MM.1S (cell line): ENCODE results near the gene MKNK2.

Source experiments
- DNase-seq: peaks from one replicate; pipeline ENCODE4 v3.0.0-alpha.2; 2015
- H2AFZ ChIP-seq: fragments of 300-600 bp; sonication (generic); 2 replicates; pipeline ENCODE4 v1.6.0; 2016; ENCODE audit warnings: antibody characterized with exemption, low read length
- H3F3A ChIP-seq: fragments of 300-600 bp; sonication (generic); 2 replicates; pipeline ENCODE4 v1.6.1; 2016; ENCODE audit warnings: mild to moderate bottlenecking, antibody characterized with exemption, low read length, moderate library complexity, mixed read lengths; ENCODE audit not compliant: insufficient read depth
- H3K27ac ChIP-seq: fragments of 300-600 bp; sonication (generic); 2 replicates; pipeline ENCODE4 v1.5.1; 2016; ENCODE audit warnings: mild to moderate bottlenecking, low read length
- H3K27me3 ChIP-seq: fragments of 300-600 bp; sonication (generic); replicated peaks from 2 replicates; pipeline ENCODE4 v1.6.0; 2016; ENCODE audit warnings: low read length; ENCODE audit not compliant: insufficient read depth
- H3K36me3 ChIP-seq: fragments of 300-600 bp; sonication (generic); replicated peaks from 2 replicates; pipeline ENCODE4 v1.6.1; 2016; ENCODE audit warnings: mild to moderate bottlenecking, low read length, mixed read lengths; ENCODE audit not compliant: insufficient read depth
- H3K4me1 ChIP-seq: fragments of 300-600 bp; sonication (generic); 2 replicates; pipeline ENCODE4 v1.6.1; 2016; ENCODE audit warnings: low read length, mixed read lengths
- H3K4me2 ChIP-seq: fragments of 300-600 bp; sonication (generic); 2 replicates; pipeline ENCODE4 v1.6.0; 2016; ENCODE audit warnings: low read depth, low read length
- H3K4me3 ChIP-seq: fragments of 300-600 bp; sonication (generic); 2 replicates; pipeline ENCODE4 v1.5.1; 2016; ENCODE audit warnings: low read length, mixed read lengths
- H3K79me2 ChIP-seq: fragments of 300-600 bp; sonication (generic); 2 replicates; pipeline ENCODE4 v1.6.1; 2016; ENCODE audit warnings: mixed run types, low read length, mixed read lengths
- H3K9ac ChIP-seq: fragments of 300-600 bp; sonication (generic); 2 replicates; pipeline ENCODE4 v1.6.1; 2016; ENCODE audit warnings: low read length, mixed read lengths
- H3K9me2 ChIP-seq: fragments of 300-600 bp; sonication (generic); replicated peaks from 2 replicates; pipeline ENCODE4 v1.6.1; 2016; ENCODE audit warnings: mild to moderate bottlenecking, low read length, mixed read lengths; ENCODE audit not compliant: insufficient read depth
- H3K9me3 ChIP-seq: fragments of 300-600 bp; sonication (generic); replicated peaks from 2 replicates; pipeline ENCODE4 v1.6.1; 2016; ENCODE audit warnings: mild to moderate bottlenecking, low read length, mixed read lengths; ENCODE audit not compliant: insufficient read depth
- H4K20me1 ChIP-seq: fragments of 300-600 bp; sonication (generic); 2 replicates; pipeline ENCODE4 v1.6.1; 2016; ENCODE audit warnings: mild to moderate bottlenecking, low read length, moderate library complexity, mixed read lengths; ENCODE audit not compliant: insufficient read depth
- EZH2 ChIP-seq: fragments of 300-600 bp; sonication (generic); optimal IDR thresholded peaks from 2 replicates; pipeline ENCODE3; 2017; ENCODE audit warnings: low read depth, mild to moderate bottlenecking, antibody characterized with exemption, low read length, mixed read lengths
- EZH2phosphoT487 ChIP-seq: fragments of 300-600 bp; sonication (generic); IDR thresholded peaks from 2 replicates; pipeline ENCODE4 v1.6.1; 2018; ENCODE audit warnings: antibody characterized with exemption, low read length
- TF ChIP-seq, protein P1 (sequence below): fragments of 300-600 bp; sonication (generic); IDR thresholded peaks from 2 replicates; pipeline ENCODE4 v1.5.1; 2016; ENCODE audit warnings: antibody characterized with exemption, low read length, mixed read lengths

Gene MKNK2

DNA sequence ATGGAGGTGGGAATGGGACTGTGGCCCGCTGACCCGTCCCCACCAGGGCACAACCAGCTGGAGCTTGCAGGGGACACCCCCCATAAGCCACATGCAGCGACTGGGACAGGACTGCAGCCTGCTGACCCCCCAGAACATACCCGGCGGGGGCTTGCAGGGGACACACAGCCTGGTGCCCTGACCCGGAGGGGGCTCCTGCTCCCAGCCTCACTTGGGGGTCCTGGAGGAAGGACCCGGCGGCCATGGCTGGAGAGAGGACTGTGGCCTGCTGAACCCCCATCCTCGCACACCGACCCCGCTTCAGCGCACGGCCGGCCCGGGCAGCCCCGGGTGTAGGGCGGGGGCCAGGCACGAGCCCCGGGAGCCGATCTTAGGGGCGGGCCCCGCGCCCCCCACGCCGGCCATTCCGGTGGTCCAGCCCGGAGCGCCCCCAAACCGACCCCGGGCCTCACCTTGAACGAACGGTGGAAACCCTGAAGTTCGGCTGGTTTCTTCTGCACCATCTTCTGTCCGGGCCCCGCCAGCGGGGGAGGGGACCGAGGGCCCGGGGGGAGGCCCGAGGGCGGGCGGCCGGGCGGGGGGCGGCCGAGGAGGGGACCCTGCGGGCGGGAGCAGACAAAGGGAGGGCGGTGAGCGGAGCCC is 574 bp downstream of the MKNK2 start:
- no peak overlapping the region for H2AFZ ChIP-seq
- H3K9ac ChIP-seq = peak overlapping the region; percentile 69
- peak overlapping the region; percentile 89 for H3K4me3 ChIP-seq
- peak overlapping the region; percentile 51; the same call in 1 of the 2 replicates for H3K27ac ChIP-seq
- 0 out of 2 replicates have a peak, but pooled peaks cover 5% of the 10 kb centered on the region for H3F3A ChIP-seq
- no peaks in the 10 kb centered on the region for H3K9me3 ChIP-seq
- peaks cover 52% of the 10 kb centered on the region for H3K79me2 ChIP-seq
- H3K36me3 ChIP-seq = no peaks in the 10 kb centered on the region
- no peak for DNase-seq
- H3K4me2 ChIP-seq = peak overlapping the region; percentile 88
- H3K4me1 ChIP-seq = peaks cover 19% of the 10 kb centered on the region
- H3K27me3 ChIP-seq = no peaks in the 10 kb centered on the region
- TF ChIP-seq, protein P1, sequence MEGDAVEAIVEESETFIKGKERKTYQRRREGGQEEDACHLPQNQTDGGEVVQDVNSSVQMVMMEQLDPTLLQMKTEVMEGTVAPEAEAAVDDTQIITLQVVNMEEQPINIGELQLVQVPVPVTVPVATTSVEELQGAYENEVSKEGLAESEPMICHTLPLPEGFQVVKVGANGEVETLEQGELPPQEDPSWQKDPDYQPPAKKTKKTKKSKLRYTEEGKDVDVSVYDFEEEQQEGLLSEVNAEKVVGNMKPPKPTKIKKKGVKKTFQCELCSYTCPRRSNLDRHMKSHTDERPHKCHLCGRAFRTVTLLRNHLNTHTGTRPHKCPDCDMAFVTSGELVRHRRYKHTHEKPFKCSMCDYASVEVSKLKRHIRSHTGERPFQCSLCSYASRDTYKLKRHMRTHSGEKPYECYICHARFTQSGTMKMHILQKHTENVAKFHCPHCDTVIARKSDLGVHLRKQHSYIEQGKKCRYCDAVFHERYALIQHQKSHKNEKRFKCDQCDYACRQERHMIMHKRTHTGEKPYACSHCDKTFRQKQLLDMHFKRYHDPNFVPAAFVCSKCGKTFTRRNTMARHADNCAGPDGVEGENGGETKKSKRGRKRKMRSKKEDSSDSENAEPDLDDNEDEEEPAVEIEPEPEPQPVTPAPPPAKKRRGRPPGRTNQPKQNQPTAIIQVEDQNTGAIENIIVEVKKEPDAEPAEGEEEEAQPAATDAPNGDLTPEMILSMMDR = no peak
- no peak for TF ChIP-seq EZH2phosphoT487
- no peak for TF ChIP-seq EZH2
- H4K20me1 ChIP-seq = peaks cover 10% of the 10 kb centered on the region; the same call in 1 of the 2 replicates
- H3K9me2 ChIP-seq = no peaks in the 10 kb centered on the region

DNA sequence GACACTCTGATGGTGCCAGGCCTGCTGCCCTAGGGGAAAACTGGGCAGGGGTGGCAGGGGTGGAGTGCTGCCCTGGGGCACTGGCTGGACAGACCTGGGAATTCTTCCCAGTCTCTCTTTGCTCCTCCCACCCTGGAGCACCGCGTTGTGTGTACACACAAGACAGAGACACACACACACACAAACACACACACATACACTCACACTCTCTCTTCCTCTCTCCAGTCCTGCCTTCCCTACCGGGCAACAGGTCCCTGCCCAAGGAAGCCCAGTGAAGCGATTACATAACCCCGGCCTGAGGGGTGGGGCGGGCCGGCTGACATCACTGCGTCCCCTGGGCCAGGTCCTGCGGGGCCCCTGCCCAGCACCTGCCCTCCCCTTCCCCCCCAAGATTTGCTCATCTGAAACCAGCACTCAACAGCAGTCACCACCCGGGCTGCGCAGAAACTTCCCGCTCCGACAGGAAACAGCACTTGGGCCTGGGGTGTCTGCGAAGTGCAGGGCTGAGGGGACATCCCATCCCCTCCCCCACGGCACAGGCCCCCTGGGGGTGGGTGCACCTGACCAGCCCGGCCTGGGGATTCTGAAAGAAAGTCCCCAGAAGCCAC is 1.2 kb downstream of the MKNK2 start:
- H3K9me2 ChIP-seq = no peaks in the 10 kb centered on the region
- H3K9ac ChIP-seq = peak overlapping the region; percentile 69
- H3K27me3 ChIP-seq = no peaks in the 10 kb centered on the region
- peaks cover 57% of the 10 kb centered on the region for H3K79me2 ChIP-seq
- DNase-seq = peak; percentile 71
- H3K4me1 ChIP-seq = peaks cover 18% of the 10 kb centered on the region
- peak overlapping the region; percentile 89 for H3K4me3 ChIP-seq
- TF ChIP-seq EZH2 (no peak), EZH2phosphoT487 (no peak)
- TF ChIP-seq, protein P1 = no peak
- peak overlapping the region; percentile 51; the same call in 1 of the 2 replicates for H3K27ac ChIP-seq
- 0 out of 2 replicates have a peak, but pooled peaks cover 5% of the 10 kb centered on the region for H3F3A ChIP-seq
- H4K20me1 ChIP-seq = peaks cover 10% of the 10 kb centered on the region; the same call in 1 of the 2 replicates
- H3K4me2 ChIP-seq = peak overlapping the region; percentile 88
- no peak overlapping the region for H2AFZ ChIP-seq
- H3K36me3 ChIP-seq = no peaks in the 10 kb centered on the region
- no peaks in the 10 kb centered on the region for H3K9me3 ChIP-seq

GRCh38 chr19:2048959-2049740 is 1.9 kb downstream of the MKNK2 start:
- peaks cover 18% of the 10 kb centered on the region for H3K4me1 ChIP-seq
- H3K27ac ChIP-seq = peak overlapping the region; percentile 51; the same call in 1 of the 2 replicates
- TF ChIP-seq EZH2 = no peak
- peaks cover 10% of the 10 kb centered on the region; the same call in 1 of the 2 replicates for H4K20me1 ChIP-seq
- no peak overlapping the region for H2AFZ ChIP-seq
- no peaks in the 10 kb centered on the region for H3K9me2 ChIP-seq
- peaks cover 57% of the 10 kb centered on the region for H3K79me2 ChIP-seq
- H3K36me3 ChIP-seq = no peaks in the 10 kb centered on the region
- no peaks in the 10 kb centered on the region for H3K27me3 ChIP-seq
- peak overlapping the region; percentile 88 for H3K4me2 ChIP-seq
- H3K9ac ChIP-seq = peak overlapping the region; percentile 69; the same call in 1 of the 2 replicates
- DNase-seq = peak; percentile 12
- H3K4me3 ChIP-seq = peak overlapping the region; percentile 89
- H3K9me3 ChIP-seq = no peaks in the 10 kb centered on the region
- peaks cover 7% of the 10 kb centered on the region; the same call in 1 of the 2 replicates for H3F3A ChIP-seq
